DMS 273 treated with DMSO at 0.1 percent for 48 hours (cell line): ENCODE data around the gene UBTD1.
"Not testable (repeated sequence)": the region's sequence is repeated elsewhere in the genome, so short reads cannot be mapped to it uniquely, and the experiment has no call there.

Experiments
- DNase-seq: peaks from one replicate; lab custom pipeline; 2025; lab: John Stamatoyannopoulos, UW

The UBTD1 gene

GRCh38 chr10:97498841-97499560 is at the start of gene UBTD1:
UBTD1 (plus strand) TSS chr10:97498924; CDS start chr10:97499204, 280 bp downstream.
- no peak for DNase-seq

GRCh38 chr10:97450828-97451227 is 47.9 kb upstream of the UBTD1 start:
- DNase-seq: no peak

- DNase-seq: no peak
Measured at GRCh38 chr10:97451605-97452004, 47.1 kb upstream of the UBTD1 start.

GRCh38 chr10:97452352-97452751 is 46.4 kb upstream of the UBTD1 start:
- DNase-seq: no peak

GRCh38 chr10:97454330-97455036 is 44.2 kb upstream of the UBTD1 start:
- DNase-seq: no peak

GRCh38 chr10:97456034-97456685 is 42.6 kb upstream of the UBTD1 start:
- DNase-seq: no peak

- no peak for DNase-seq
Measured at GRCh38 chr10:97456686-97457065, 42.0 kb upstream of the UBTD1 start.

- no peak for DNase-seq
Measured at GRCh38 chr10:97459111-97459510, 39.6 kb upstream of the UBTD1 start.

GRCh38 chr10:97459933-97460332 is 38.8 kb upstream of the UBTD1 start:
- DNase-seq: no peak

- no peak for DNase-seq
Measured at GRCh38 chr10:97462309-97462708, 36.4 kb upstream of the UBTD1 start.

- no peak for DNase-seq
Measured at GRCh38 chr10:97463363-97464132, 35.2 kb upstream of the UBTD1 start.

- no peak for DNase-seq
Measured at GRCh38 chr10:97464226-97464625, 34.5 kb upstream of the UBTD1 start.

GRCh38 chr10:97465982-97466381 is 32.7 kb upstream of the UBTD1 start:
- DNase-seq: no peak

- DNase-seq: no peak
Measured at GRCh38 chr10:97466755-97467154, 32.0 kb upstream of the UBTD1 start.

- DNase-seq: no peak
Measured at GRCh38 chr10:97468162-97468561, 30.6 kb upstream of the UBTD1 start.

GRCh38 chr10:97468781-97469180 is 29.9 kb upstream of the UBTD1 start:
- DNase-seq: not testable (repeated sequence)

- no peak for DNase-seq
Measured at GRCh38 chr10:97474918-97475317, 23.8 kb upstream of the UBTD1 start.

- DNase-seq: no peak
Measured at GRCh38 chr10:97475936-97476594, 22.7 kb upstream of the UBTD1 start.

- not testable (repeated sequence) for DNase-seq
Measured at GRCh38 chr10:97479410-97479809, 19.3 kb upstream of the UBTD1 start.

- DNase-seq: peak; percentile 40
Measured at GRCh38 chr10:97479939-97480338, 18.8 kb upstream of the UBTD1 start.

- DNase-seq: no peak
Measured at GRCh38 chr10:97481071-97481470, 17.7 kb upstream of the UBTD1 start.

- no peak for DNase-seq
Measured at GRCh38 chr10:97482381-97482780, 16.3 kb upstream of the UBTD1 start.
